AG10803 (cell line): ENCODE measurements around the gene SMYD3.
A peak's percentile ranks its signal among the peaks of the same experiment; 100 is the strongest.

Experiments
- DNase-seq: peaks from one replicate; pipeline ENCODE4 v3.0.0; 2010; ENCODE audit warnings: low read depth
- H3K4me3 ChIP-seq: 2 replicates; pipeline ENCODE4 v1.5.1; 2011; ENCODE audit warnings: mild to moderate bottlenecking, low read length, control low read depth
- TF ChIP-seq, protein P1 (sequence below): conservative IDR thresholded peaks from 2 replicates; pipeline ENCODE4 v1.5.1; 2011; ENCODE audit warnings: mild to moderate bottlenecking, low read length, control low read depth, inconsistent platforms

SMYD3 gene

DNA sequence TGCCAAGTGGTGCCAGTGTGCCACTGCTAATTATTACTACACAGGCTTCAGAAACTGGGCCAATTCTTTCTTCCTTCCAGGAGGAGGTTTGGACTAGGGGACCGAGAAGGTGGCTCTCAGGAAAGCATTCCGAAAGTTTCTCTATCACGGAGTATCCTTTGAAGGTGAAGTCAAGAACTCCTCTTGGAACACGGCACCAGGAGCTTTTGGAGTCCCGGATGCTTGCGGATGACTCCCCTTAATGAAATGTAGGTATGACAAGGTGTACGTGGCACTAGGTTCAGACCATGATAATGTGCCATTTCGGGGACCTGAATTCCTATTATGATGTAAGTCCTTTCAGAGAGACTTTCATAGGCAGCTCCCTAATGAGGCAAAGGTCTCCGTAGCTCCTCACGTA, 718.2 kb downstream of the SMYD3 start:
- no peak overlapping the region for H3K4me3 ChIP-seq

DNA sequence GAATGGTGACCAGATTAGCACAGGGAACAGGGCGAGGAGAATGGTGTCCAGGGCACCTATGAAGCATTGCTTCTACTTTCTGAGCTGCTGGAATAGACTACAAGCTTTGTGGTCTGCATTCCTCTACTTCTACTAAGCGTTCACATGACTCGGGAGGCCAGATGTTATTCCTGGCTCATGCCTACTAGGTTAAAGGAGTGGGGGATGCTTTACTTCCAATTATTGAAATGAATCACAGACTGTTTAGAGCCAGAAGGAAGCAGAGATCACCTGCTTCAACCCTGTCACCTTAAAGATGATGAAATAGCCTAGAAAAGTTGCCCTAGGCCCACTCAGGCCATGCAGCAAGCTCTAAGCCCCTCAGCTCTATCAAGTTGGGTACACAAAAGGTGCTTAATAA, 718.8 kb downstream of the SMYD3 start:
- peak; percentile 97 for DNase-seq
- TF ChIP-seq, protein P1, sequence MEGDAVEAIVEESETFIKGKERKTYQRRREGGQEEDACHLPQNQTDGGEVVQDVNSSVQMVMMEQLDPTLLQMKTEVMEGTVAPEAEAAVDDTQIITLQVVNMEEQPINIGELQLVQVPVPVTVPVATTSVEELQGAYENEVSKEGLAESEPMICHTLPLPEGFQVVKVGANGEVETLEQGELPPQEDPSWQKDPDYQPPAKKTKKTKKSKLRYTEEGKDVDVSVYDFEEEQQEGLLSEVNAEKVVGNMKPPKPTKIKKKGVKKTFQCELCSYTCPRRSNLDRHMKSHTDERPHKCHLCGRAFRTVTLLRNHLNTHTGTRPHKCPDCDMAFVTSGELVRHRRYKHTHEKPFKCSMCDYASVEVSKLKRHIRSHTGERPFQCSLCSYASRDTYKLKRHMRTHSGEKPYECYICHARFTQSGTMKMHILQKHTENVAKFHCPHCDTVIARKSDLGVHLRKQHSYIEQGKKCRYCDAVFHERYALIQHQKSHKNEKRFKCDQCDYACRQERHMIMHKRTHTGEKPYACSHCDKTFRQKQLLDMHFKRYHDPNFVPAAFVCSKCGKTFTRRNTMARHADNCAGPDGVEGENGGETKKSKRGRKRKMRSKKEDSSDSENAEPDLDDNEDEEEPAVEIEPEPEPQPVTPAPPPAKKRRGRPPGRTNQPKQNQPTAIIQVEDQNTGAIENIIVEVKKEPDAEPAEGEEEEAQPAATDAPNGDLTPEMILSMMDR: no peak
- H3K4me3 ChIP-seq: no peak overlapping the region; the same call in 1 of the 2 replicates

More for the DNA sequence above, 718.2 kb downstream of the SMYD3 start:
- TF ChIP-seq, protein P1: no peak
- DNase-seq: no peak

DNA sequence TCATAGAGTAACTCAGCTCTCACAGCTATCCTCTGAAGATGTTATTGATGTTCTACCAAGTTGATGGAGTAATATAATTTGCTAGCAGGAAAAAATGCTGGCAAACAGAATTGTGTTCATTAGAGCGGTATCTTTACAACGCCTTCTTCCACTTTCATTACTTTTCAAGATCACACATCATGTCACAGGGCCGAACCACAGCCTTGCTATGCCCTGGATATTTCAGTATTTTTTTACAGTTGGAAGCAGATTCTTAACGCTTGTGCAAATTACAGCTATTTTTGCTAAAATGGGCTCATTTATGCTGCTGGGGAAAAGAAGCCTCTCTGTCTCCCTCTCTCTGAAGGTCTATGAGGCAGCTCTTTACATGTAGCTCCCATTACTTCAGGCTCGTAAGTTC, 720.1 kb downstream of the SMYD3 start:
- DNase-seq: no peak
- H3K4me3 ChIP-seq: no peak overlapping the region
- TF ChIP-seq, protein P1: no peak

DNA sequence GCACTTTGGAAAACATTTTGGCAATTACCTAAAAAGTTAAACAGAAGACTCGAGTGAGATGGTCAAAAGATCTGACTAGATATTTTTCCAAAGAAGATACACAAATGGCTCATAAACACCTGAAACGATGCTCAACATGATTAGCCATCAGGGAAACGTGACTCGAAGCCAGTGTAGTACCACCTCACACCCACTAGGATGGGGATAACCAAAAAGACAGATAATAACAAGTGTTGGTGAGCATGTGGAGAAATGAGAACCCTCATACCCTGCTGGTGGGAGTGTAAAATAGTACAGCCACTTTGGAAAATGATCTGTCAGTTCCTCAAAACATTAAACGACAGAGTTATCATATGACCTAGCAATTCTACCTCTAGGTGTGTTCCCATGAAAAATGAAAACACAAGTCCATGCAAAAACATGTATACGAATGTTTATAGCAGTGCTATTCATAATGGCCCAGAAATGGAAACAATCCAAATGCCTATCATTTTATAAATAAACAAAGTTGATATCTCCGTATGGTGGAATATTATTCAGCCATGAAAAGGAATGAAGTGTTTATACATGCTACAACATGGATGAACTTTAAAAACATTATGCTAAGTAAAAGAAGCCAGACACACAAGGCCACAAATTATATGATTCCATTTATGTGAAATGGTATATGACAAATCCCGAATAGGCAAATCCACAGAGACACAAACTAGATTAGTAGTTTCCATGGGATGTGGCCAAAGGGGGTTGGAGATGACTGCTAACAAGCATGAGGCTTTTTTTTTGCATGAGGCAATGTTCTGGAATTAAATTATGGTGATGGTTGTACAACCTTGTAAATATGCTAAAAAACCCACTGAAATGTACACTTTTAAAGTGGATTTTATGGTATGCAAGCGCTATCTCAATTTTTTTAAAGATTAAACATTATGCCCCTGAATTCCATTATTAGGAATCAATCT, 727.0 kb downstream of the SMYD3 start:
- H3K4me3 ChIP-seq: no peak overlapping the region
- TF ChIP-seq, protein P1: no peak
- DNase-seq: no peak

DNA sequence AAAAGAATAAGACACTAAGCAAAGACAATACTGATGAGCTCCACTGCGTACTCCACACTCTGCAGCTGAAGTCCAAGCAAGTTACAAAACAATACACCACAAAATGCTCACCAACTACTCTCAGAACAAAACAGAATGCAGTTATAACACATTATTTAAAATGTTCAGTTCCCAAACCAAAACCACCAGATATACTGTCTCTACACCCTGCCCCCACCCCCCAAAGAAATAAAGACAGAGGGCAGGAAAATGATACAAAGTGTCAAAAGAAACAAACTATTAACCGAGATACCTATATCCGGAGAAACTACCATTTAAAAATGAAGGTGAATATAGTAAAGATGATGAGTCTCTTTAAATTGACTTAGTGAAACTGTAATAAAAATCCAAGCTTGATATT, 729.3 kb downstream of the SMYD3 start:
- no peak overlapping the region for H3K4me3 ChIP-seq
- no peak for DNase-seq
- TF ChIP-seq, protein P1: no peak

DNA sequence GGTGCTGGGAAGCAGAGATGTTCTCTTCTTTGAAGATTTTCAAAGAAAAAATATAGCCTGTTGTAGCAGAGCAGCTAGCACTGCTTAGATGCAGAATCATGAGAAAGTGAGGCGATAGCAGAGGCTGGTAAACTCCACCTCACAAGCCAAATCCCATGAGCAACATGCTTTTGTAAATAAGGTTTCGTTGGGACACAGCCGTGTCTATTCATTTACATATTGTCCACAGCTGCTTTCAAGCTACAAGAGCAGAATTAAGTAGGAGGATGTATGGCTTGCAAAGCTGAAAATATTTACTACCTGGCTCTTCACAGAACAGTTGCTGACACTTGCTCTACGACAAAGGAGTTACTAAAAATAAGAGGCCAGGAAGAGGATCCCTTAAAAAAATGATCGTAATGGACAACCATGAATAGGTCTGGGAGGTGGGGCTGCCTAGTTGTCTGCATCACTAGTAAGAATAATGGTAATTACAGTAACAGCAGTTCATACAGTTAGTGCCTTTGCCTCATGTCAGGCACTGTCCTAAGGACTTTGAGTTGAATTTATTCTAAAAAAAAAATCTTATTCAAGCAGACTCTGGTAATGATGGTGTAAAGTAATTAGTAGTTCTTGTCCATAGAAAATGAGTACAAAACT, 730.3 kb downstream of the SMYD3 start:
- TF ChIP-seq, protein P1: no peak
- no peak for DNase-seq
- no peak overlapping the region for H3K4me3 ChIP-seq
